GM12872 (cell line): ENCODE data around the gene PLEKHA3.

Experiments
- TF ChIP-seq, protein P1 (sequence below): IDR thresholded peaks from 3 replicates; pipeline ENCODE4 v1.5.1; 2011; ENCODE audit warnings: low read depth, mild to moderate bottlenecking, low read length, moderate library complexity; ENCODE audit not compliant: insufficient read depth

PLEKHA3 gene

DNA sequence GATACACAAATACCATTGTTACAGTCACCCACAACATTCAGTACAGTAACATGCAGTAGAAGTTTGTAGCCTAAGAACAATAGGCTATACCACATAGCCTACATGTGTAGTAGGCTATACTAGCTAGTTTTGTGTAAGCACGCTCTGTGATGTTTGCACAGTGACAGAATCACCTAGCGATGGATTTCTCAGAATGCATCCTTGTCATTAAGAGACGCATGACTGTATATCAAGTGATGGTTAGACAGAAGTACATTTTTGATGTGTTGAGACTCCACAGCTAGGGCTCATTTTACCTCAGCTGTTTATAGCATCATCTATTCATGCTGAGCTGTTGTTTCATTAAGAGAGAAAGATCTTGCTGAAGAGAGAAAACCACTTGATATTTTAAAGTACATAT, 19.4 kb downstream of the PLEKHA3 start:
- TF ChIP-seq, protein P1, sequence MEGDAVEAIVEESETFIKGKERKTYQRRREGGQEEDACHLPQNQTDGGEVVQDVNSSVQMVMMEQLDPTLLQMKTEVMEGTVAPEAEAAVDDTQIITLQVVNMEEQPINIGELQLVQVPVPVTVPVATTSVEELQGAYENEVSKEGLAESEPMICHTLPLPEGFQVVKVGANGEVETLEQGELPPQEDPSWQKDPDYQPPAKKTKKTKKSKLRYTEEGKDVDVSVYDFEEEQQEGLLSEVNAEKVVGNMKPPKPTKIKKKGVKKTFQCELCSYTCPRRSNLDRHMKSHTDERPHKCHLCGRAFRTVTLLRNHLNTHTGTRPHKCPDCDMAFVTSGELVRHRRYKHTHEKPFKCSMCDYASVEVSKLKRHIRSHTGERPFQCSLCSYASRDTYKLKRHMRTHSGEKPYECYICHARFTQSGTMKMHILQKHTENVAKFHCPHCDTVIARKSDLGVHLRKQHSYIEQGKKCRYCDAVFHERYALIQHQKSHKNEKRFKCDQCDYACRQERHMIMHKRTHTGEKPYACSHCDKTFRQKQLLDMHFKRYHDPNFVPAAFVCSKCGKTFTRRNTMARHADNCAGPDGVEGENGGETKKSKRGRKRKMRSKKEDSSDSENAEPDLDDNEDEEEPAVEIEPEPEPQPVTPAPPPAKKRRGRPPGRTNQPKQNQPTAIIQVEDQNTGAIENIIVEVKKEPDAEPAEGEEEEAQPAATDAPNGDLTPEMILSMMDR = no peak

DNA sequence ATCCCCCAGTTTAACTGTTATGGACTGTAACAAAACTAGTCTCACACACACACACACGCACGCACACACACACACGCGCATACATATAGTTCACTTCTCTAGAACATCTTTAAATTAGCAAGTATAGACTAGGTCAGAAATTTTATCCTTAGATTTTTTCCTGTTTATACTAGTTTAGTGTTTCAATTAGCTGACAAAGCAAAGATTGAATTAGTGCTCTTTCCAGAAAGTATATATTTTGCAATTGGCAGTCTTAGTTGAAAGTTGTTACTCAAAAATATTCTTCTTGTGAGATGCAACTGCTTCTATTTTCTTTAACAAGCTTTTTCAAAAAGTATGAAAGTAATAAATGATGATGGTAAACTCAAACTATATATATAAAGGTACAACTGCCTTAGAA, 22.5 kb downstream of the PLEKHA3 start:
- TF ChIP-seq, protein P1 = no peak

DNA sequence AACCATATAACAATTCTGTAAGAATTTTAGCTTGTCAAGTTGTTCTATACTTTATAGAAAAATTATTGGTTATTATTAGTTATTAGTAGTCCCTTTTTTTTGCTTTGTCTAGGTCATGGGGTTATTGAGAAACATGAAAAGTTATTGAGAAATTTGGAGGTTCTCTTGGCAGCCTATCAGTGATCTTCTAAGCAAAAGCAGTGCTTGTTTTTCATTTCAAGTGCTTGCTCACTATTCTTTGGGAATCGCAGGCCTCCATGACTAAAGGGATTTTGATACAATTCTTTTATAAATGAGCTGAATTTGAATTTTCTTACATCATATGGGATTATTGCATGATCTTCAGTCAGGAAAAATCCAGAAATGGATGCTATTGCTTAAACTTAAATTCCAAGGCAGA, 25.8 kb downstream of the PLEKHA3 start:
- TF ChIP-seq, protein P1 = no peak

DNA sequence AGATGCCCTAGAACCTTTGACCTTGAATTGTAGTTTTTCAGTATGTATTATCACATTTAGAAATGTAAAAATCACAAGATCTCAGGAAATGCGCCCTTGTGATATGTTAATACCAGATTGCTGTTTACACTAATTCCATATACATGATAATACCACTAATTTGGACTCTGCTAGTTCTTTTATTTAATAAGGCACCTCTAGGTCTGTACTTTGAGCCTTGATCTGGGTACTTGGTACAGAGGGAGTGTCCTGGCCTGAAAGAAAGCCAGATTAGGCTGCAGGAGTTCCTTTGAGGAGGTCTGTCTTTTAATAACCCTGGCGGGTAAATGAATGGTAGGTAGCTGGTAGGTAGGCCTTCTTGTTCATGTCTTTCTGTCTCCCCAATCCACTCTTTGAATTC, 26.3 kb downstream of the PLEKHA3 start:
- TF ChIP-seq, protein P1 = no peak

DNA sequence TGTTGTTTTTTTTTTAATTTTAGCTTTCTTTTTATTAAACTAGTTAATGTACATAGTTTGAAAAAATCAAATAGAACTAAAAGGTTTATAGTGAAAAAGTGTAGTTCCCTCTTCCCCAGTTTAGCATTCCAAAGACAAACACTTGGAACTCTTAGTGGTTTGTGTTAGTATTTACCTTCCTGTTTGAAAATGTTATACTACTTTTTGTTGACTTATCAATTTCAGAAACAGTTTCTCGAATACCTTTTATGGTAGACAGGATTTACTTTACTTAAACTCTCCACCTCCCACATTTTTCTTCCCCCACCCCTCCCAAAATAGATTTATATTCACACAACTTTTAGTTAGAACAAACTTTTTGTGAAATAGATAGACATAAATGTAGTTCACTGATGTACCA, 26.7 kb downstream of the PLEKHA3 start:
- TF ChIP-seq, protein P1 = no peak

DNA sequence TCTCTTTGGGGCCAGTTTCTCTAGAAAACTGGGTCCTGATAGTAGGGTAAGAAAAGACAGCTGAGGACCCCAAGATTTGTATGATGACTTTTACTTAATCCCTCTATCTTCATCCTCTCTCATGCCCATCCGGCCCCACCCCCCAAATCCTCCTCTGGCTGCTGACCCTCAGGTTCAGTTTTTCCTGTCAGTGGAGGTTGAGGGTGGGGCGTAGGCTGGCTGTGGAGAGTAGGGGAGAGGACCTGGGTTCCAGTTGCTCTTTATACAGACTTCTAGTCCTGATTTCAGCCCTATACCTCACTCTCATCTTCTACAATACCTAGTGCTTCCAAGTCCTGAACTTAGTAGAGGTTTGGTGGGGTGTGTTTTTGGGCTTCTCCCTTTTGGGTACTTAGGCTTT, 28.4 kb downstream of the PLEKHA3 start:
- TF ChIP-seq, protein P1 = no peak

DNA sequence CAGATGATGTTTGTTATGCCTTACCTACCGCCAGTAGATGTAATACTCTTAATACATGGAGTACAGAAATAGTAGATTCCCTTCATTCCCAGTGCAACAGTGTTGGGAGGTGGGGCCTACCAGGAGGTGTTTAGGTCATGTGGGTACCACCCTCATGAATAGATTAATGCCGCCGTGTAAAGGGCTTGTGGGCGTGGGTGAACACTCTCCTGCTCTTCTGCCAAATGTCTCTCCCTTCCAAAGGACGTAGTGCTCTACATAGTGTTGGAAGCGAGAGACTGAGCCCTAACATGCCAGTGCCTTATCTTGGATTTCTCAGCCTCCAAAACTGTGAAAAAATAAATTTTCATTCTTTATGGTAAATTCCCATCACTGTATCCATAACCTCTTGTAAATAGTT, 30.1 kb downstream of the PLEKHA3 start:
- TF ChIP-seq, protein P1 = no peak

DNA sequence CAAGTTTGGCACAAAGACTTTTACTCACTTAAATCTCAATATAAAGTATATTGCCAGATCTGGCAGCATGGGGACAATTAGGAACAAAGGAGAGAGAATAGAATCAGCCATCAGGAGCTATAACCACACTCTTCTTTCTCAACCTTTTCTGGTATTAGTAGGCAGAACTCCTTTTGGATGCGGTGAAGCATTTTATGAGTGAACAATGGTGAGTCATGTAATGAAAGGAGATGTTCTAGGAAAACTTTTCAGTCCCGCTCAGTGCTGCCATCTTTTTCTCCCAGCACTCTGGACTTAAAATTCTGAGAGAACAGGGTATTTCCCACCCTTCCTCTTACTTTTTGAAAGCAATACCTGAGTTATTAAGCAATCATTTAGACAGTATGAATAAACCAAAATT, 32.2 kb downstream of the PLEKHA3 start:
- TF ChIP-seq, protein P1 = no peak
